Liver (tissue), 9 donors: ENCODE results near the gene MAP2K6. TPM values are rescaled to one million over a fixed set of nuclear protein-coding genes. Genes with fewer than 3 reads are reported as not detected.

Source experiments
- DNase-seq: peaks from one replicate; pipeline ENCODE4 v3.0.0-alpha.2; 2017; ENCODE audit warnings: low spot score
- H3K27ac ChIP-seq, 2 donors: one replicate each; pipeline ENCODE4 v1.7.0; 2013; ENCODE audit warnings: inconsistent platforms in 2 of 2, low read length in 2 of 2, control low read depth in 1 of 2, low read depth in 1 of 2, mild to moderate bottlenecking in 1 of 2
- H3K27me3 ChIP-seq, 4 donors: one replicate each; pipeline versions ENCODE4 v1.6.1 to v1.7.0; 2013; ENCODE audit warnings: low read length in 3 of 4, inconsistent platforms in 1 of 4, mild to moderate bottlenecking in 1 of 4, moderate library complexity in 1 of 4; ENCODE audit not compliant: control insufficient read depth in 4 of 4, insufficient read depth in 4 of 4
- H3K36me3 ChIP-seq, 4 donors: one replicate each; pipeline versions ENCODE4 v1.6.1 to v1.7.0; 2013; ENCODE audit warnings: low read length in 3 of 4, mild to moderate bottlenecking in 3 of 4, low read depth in 1 of 4, moderate library complexity in 1 of 4; ENCODE audit not compliant: control insufficient read depth in 4 of 4, insufficient read depth in 3 of 4
- H3K4me1 ChIP-seq, 4 donors: one replicate each; pipeline versions ENCODE4 v1.6.1 to v1.7.0; 2013; ENCODE audit warnings: low read length in 3 of 4, mild to moderate bottlenecking in 3 of 4, moderate library complexity in 1 of 4; ENCODE audit not compliant: control insufficient read depth in 4 of 4, insufficient read depth in 4 of 4
- H3K4me3 ChIP-seq, 3 donors: one replicate each; pipeline versions ENCODE4 v1.6.1 to v1.7.0; 2013; ENCODE audit warnings: low read length in 3 of 3, control low read depth in 1 of 3, low read depth in 1 of 3, mild to moderate bottlenecking in 1 of 3
- H3K9ac ChIP-seq, 2 donors: one replicate each; pipeline ENCODE4 v1.7.0; 2013; ENCODE audit warnings: low read length in 2 of 2, mild to moderate bottlenecking in 2 of 2, moderate library complexity in 2 of 2, control low read depth in 1 of 2, low read depth in 1 of 2
- H3K9me3 ChIP-seq, 4 donors: one replicate each; pipeline versions ENCODE4 v1.6.1 to v1.7.0; 2013; ENCODE audit warnings: low read length in 3 of 4; ENCODE audit not compliant: control insufficient read depth in 4 of 4
- EGR1 ChIP-seq, 2 donors: IDR thresholded peaks; 2 replicates each; pipeline ENCODE4 v1.6.1; 2016 to 2018; ENCODE audit warnings: antibody characterized with exemption in 2 of 2, low read depth in 2 of 2
- FOXA1 ChIP-seq: IDR thresholded peaks from 2 replicates; pipeline ENCODE4 v1.6.1; 2016; ENCODE audit warnings: antibody characterized with exemption
- FOXA2 ChIP-seq: IDR thresholded peaks from 2 replicates; pipeline ENCODE4 v1.6.1; 2016; ENCODE audit warnings: antibody characterized with exemption
- GABPA ChIP-seq, 2 donors: IDR thresholded peaks in 1 of 2; conservative IDR thresholded peaks in 1 of 2; 2 replicates each; pipeline ENCODE4 v1.6.1; 2016; ENCODE audit warnings: antibody characterized with exemption in 2 of 2, mild to moderate bottlenecking in 1 of 2, moderate library complexity in 1 of 2
- HNF4A ChIP-seq, 2 donors: conservative IDR thresholded peaks; 2 replicates each; pipeline ENCODE4 v1.6.1; 2016; ENCODE audit warnings: antibody characterized with exemption in 2 of 2, mild to moderate bottlenecking in 2 of 2
- HNF4G ChIP-seq: IDR thresholded peaks from 2 replicates; pipeline ENCODE4 v1.6.1; 2016; ENCODE audit warnings: antibody characterized with exemption
- JUND ChIP-seq, 2 donors: IDR thresholded peaks; 2 replicates each; pipeline ENCODE4 v1.6.1; 2016; ENCODE audit warnings: antibody characterized with exemption in 2 of 2
- NR2F2 ChIP-seq: IDR thresholded peaks from 2 replicates; pipeline ENCODE4 v1.6.1; 2016; ENCODE audit warnings: antibody characterized with exemption
- RAD21 ChIP-seq, 2 donors: IDR thresholded peaks; 2 replicates each; pipeline ENCODE4 v1.6.1; 2016; ENCODE audit warnings: antibody characterized with exemption in 2 of 2, mild to moderate bottlenecking in 2 of 2
- RXRA ChIP-seq, 2 donors: IDR thresholded peaks; 2 replicates each; pipeline ENCODE4 v1.6.1; 2017 to 2018; ENCODE audit warnings: antibody characterized with exemption in 2 of 2, mild to moderate bottlenecking in 1 of 2
- SP1 ChIP-seq: IDR thresholded peaks from 2 replicates; pipeline ENCODE4 v1.6.1; 2018; ENCODE audit warnings: antibody characterized with exemption, mild to moderate bottlenecking
- TAF1 ChIP-seq: conservative IDR thresholded peaks from 2 replicates; pipeline ENCODE4 v1.6.1; 2016; ENCODE audit warnings: antibody characterized with exemption, mild to moderate bottlenecking
- YY1 ChIP-seq: IDR thresholded peaks from 2 replicates; pipeline ENCODE4 v1.6.1; 2016; ENCODE audit warnings: antibody characterized with exemption, mild to moderate bottlenecking
- ZBTB33 ChIP-seq: IDR thresholded peaks from 2 replicates; pipeline ENCODE4 v1.6.1; 2016; ENCODE audit warnings: antibody characterized with exemption
- WGBS: extraction: QIAGEN DNeasy Blood & Tissue Kit; methylation state at CpG from one replicate; pipeline ENCODE4 v1.1.7; 2013; 5-methylcytosine and 5-hydroxymethylcytosine counted together
- polyA plus RNA-seq, 2 donors: library from polyadenylated mRNA; stranded (reverse) in 1 of 2; unstranded in 1 of 2; fragments of 200-250 nt in 1 of 2; fragments of >200 nt in 1 of 2; fragmentation: Nextera tagmentation in 1 of 2; extraction: Ambion mirVana in 1 of 2; gene quantifications; one replicate each; pipeline versions ENCODE4 v1.2.1 to v1.2.3, GENCODE V29; 2013 to 2015
- total RNA-seq, 2 donors: library from RNA; depleted of rRNA; stranded (reverse); fragments of >200 nt; gene quantifications; one replicate each; pipeline ENCODE4 v1.2.3, GENCODE V29; 2014
- TF ChIP-seq, protein P1 (sequence below): IDR thresholded peaks from 2 replicates; pipeline ENCODE4 v1.6.1; 2016; ENCODE audit warnings: antibody characterized with exemption, mild to moderate bottlenecking
- TF ChIP-seq, protein P2 (sequence below): fragments of 150-350 bp; IDR thresholded peaks from 2 replicates; pipeline ENCODE4 v1.5.1; 2017; ENCODE audit warnings: improper control_type of control experiment, low read depth, low read length; ENCODE audit not compliant: missing input control
- TF ChIP-seq, protein P3 (sequence below): IDR thresholded peaks from 2 replicates; pipeline ENCODE4 v1.6.1; 2016; ENCODE audit warnings: antibody characterized with exemption
- TF ChIP-seq, protein P4 (sequence below): IDR thresholded peaks from 2 replicates; pipeline ENCODE4 v1.6.1; 2016; ENCODE audit warnings: antibody characterized with exemption
- donor health status: healthy.
- donor health status: healthy.
- donor health status: healthy.
- donor health status: healthy.
- donor health status: healthy.

The MAP2K6 gene
- total and polyA plus RNA-seq, 4 donors = 0.31 to 5.4 (median 2.6) TPM

GRCh38 chr17:69468207-69468606, 53.7 kb downstream of the MAP2K6 start:
- no peak for DNase-seq
- Histone ChIP-seq H3K9me3 (no peaks in the 10 kb centered on the region), H3K9ac (no peak overlapping the region), H3K4me1 (no peaks in the 10 kb centered on the region), H3K4me3 (no peak overlapping the region), H3K27ac (no peak overlapping the region), H3K27me3 (no peaks in the 10 kb centered on the region), H3K36me3 (no peaks in the 10 kb centered on the region)
- TF ChIP-seq RAD21 (IDR thresholded peaks at IDR 0.05) (no peak), ZBTB33 (no peak), EGR1 (IDR thresholded peaks at IDR 0.05; ENCODE audit: low read depth in 2 of 2) (no peak), HNF4G (no peak), TAF1 (no peak), RXRA (IDR thresholded peaks at IDR 0.05) (no peak), NR2F2 (no peak), HNF4A (conservative IDR thresholded peaks at IDR 0.05) (no peak), FOXA2 (no peak), FOXA1 (no peak), JUND (IDR thresholded peaks at IDR 0.05) (no peak), SP1 (no peak), GABPA (IDR thresholded peaks at IDR 0.05 in 1 of 2, conservative IDR thresholded peaks at IDR 0.05 in 1 of 2) (no peak), YY1 (no peak)
- TF ChIP-seq, protein P1, sequence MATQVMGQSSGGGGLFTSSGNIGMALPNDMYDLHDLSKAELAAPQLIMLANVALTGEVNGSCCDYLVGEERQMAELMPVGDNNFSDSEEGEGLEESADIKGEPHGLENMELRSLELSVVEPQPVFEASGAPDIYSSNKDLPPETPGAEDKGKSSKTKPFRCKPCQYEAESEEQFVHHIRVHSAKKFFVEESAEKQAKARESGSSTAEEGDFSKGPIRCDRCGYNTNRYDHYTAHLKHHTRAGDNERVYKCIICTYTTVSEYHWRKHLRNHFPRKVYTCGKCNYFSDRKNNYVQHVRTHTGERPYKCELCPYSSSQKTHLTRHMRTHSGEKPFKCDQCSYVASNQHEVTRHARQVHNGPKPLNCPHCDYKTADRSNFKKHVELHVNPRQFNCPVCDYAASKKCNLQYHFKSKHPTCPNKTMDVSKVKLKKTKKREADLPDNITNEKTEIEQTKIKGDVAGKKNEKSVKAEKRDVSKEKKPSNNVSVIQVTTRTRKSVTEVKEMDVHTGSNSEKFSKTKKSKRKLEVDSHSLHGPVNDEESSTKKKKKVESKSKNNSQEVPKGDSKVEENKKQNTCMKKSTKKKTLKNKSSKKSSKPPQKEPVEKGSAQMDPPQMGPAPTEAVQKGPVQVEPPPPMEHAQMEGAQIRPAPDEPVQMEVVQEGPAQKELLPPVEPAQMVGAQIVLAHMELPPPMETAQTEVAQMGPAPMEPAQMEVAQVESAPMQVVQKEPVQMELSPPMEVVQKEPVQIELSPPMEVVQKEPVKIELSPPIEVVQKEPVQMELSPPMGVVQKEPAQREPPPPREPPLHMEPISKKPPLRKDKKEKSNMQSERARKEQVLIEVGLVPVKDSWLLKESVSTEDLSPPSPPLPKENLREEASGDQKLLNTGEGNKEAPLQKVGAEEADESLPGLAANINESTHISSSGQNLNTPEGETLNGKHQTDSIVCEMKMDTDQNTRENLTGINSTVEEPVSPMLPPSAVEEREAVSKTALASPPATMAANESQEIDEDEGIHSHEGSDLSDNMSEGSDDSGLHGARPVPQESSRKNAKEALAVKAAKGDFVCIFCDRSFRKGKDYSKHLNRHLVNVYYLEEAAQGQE = no peak
- TF ChIP-seq, protein P2, sequence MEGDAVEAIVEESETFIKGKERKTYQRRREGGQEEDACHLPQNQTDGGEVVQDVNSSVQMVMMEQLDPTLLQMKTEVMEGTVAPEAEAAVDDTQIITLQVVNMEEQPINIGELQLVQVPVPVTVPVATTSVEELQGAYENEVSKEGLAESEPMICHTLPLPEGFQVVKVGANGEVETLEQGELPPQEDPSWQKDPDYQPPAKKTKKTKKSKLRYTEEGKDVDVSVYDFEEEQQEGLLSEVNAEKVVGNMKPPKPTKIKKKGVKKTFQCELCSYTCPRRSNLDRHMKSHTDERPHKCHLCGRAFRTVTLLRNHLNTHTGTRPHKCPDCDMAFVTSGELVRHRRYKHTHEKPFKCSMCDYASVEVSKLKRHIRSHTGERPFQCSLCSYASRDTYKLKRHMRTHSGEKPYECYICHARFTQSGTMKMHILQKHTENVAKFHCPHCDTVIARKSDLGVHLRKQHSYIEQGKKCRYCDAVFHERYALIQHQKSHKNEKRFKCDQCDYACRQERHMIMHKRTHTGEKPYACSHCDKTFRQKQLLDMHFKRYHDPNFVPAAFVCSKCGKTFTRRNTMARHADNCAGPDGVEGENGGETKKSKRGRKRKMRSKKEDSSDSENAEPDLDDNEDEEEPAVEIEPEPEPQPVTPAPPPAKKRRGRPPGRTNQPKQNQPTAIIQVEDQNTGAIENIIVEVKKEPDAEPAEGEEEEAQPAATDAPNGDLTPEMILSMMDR = no peak
- TF ChIP-seq, protein P3, sequence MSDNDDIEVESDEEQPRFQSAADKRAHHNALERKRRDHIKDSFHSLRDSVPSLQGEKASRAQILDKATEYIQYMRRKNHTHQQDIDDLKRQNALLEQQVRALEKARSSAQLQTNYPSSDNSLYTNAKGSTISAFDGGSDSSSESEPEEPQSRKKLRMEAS = no peak
- TF ChIP-seq, protein P4, sequence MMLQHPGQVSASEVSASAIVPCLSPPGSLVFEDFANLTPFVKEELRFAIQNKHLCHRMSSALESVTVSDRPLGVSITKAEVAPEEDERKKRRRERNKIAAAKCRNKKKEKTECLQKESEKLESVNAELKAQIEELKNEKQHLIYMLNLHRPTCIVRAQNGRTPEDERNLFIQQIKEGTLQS = no peak
- 72% methylated on average over 5 of the region's 5 CpGs for WGBS
